Sigmoid colon (tissue), 7 donors: ENCODE measurements around the gene ETV2. TPM values are rescaled to one million over a fixed set of nuclear protein-coding genes. Genes with fewer than 3 reads are reported as not detected.

ENCODE experiments used
- DNase-seq: peaks from one replicate; pipeline ENCODE4 v3.0.0-alpha.2; 2019
- H3K27ac ChIP-seq, 4 donors: fragments of 200-600 bp; sonication (generic); one replicate each; pipeline ENCODE4 v1.5.1; 2016 to 2019; ENCODE audit warnings: mild to moderate bottlenecking in 1 of 4
- H3K27me3 ChIP-seq, 3 donors: fragments of 200-600 bp; sonication (generic); one replicate each; pipeline ENCODE4 v1.5.1; 2019; ENCODE audit warnings: mild to moderate bottlenecking in 1 of 3
- H3K36me3 ChIP-seq, 4 donors: fragments of 200-600 bp; sonication (generic); one replicate each; pipeline ENCODE4 v1.5.1; 2016 to 2019
- H3K4me1 ChIP-seq, 4 donors: fragments of 200-600 bp; sonication (generic); one replicate each; pipeline ENCODE4 v1.5.1; 2017 to 2019
- H3K4me3 ChIP-seq, 4 donors: fragments of 200-600 bp; sonication (generic); one replicate each; pipeline ENCODE4 v1.5.1; 2017 to 2019; ENCODE audit warnings: mild to moderate bottlenecking in 2 of 4, moderate library complexity in 1 of 4
- H3K9me3 ChIP-seq, 4 donors: fragments of 200-600 bp in 3 of 4; sonication (generic) in 3 of 4; one replicate each; pipeline versions ENCODE4 v1.5.1 to v1.6.1; 2013 to 2019
- EP300 ChIP-seq, 4 donors: sonication (generic); formaldehyde crosslinking; IDR thresholded peaks; one replicate each; pipeline ENCODE4 v1.6.1; 2017; ENCODE audit warnings: antibody characterized with exemption in 4 of 4
- POLR2A ChIP-seq, 2 donors: fragments of 450-650 bp; IDR thresholded peaks; one replicate each; pipeline ENCODE4 v1.6.1; 2016; ENCODE audit warnings: antibody characterized with exemption in 2 of 2, mild to moderate bottlenecking in 2 of 2, moderate library complexity in 2 of 2
- POLR2AphosphoS5 ChIP-seq, 4 donors: sonication (generic); formaldehyde crosslinking; IDR thresholded peaks; one replicate each; pipeline ENCODE4 v1.6.1; 2017; ENCODE audit warnings: antibody characterized with exemption in 4 of 4
- WGBS, 2 donors: extraction: QIAGEN DNeasy Blood & Tissue Kit; methylation state at CpG; one replicate each; pipeline ENCODE4 v1.1.7; 2013; 5-methylcytosine and 5-hydroxymethylcytosine counted together
- intact Hi-C: fragments of 100-400 bp; cut with DNase I; formaldehyde crosslinking; loops from one replicate; pipeline ENCODE4 v1.15.1; 2023
- polyA plus RNA-seq, 3 donors: library from polyadenylated mRNA; stranded (reverse); fragments of 200-250 nt; gene quantifications; one replicate each; pipeline ENCODE4 v1.2.3, GENCODE V29; 2013
- total RNA-seq, 4 donors: library from RNA; depleted of rRNA; stranded (reverse); fragments of >200 nt; gene quantifications; one replicate each; pipeline ENCODE4 v1.1.0, GENCODE V29; 2016
- TF ChIP-seq, protein P1 (sequence below), 4 experiments: fragments of 450-650 bp in 3 of 4; fragments of 200-600 bp in 1 of 4; IDR thresholded peaks; one replicate each; pipeline ENCODE4 v1.5.1; 2016 to 2019; ENCODE audit warnings: antibody characterized with exemption in 4 of 4, mild to moderate bottlenecking in 3 of 4, moderate library complexity in 2 of 4
- donor health status: healthy with polysubstance abuse.
- donor health status: Bipolar disorder and iron deficiency.
- donor health status: healthy.

Gene ETV2
- total and polyA plus RNA-seq, 7 donors = 0.55 to 5.4 (median 2.2) TPM; not detected in 1

- H3K4me1 ChIP-seq = peaks cover 0 to 8% (median 3%) of the 10 kb centered on the region in 4 donors
- no peak overlapping the region for H3K4me3 ChIP-seq
- no peak overlapping the region for H3K27ac ChIP-seq
- no peak for TF ChIP-seq POLR2AphosphoS5 (IDR thresholded peaks at IDR 0.05)
- TF ChIP-seq, protein P1, sequence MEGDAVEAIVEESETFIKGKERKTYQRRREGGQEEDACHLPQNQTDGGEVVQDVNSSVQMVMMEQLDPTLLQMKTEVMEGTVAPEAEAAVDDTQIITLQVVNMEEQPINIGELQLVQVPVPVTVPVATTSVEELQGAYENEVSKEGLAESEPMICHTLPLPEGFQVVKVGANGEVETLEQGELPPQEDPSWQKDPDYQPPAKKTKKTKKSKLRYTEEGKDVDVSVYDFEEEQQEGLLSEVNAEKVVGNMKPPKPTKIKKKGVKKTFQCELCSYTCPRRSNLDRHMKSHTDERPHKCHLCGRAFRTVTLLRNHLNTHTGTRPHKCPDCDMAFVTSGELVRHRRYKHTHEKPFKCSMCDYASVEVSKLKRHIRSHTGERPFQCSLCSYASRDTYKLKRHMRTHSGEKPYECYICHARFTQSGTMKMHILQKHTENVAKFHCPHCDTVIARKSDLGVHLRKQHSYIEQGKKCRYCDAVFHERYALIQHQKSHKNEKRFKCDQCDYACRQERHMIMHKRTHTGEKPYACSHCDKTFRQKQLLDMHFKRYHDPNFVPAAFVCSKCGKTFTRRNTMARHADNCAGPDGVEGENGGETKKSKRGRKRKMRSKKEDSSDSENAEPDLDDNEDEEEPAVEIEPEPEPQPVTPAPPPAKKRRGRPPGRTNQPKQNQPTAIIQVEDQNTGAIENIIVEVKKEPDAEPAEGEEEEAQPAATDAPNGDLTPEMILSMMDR (IDR thresholded peaks at IDR 0.05) = no peak
- no peak for TF ChIP-seq EP300 (IDR thresholded peaks at IDR 0.05)
- no peak for TF ChIP-seq POLR2A (IDR thresholded peaks at IDR 0.05)
- intact Hi-C loops = no loop called here
- H3K9me3 ChIP-seq = no peaks in the 10 kb centered on the region
- 70 to 86% methylated on average over 1 of the region's 1 CpG for WGBS, 2 donors
- H3K27me3 ChIP-seq = peaks cover 5 to 33% (median 10%) of the 10 kb centered on the region in 3 donors
- DNase-seq = no peak
- peaks cover 0 to 5% (median 0%) of the 10 kb centered on the region in 4 donors for H3K36me3 ChIP-seq
These were observed 29.1 kb downstream of the ETV2 start for GRCh38 chr19:35670686-35671085.

GRCh38 chr19:35671818-35672217 lies 30.3 kb downstream of the ETV2 start:
- intact Hi-C loops = no loop called here
- H3K27ac ChIP-seq = no peak overlapping the region
- H3K27me3 ChIP-seq = peaks cover 5 to 38% (median 10%) of the 10 kb centered on the region in 3 donors
- no peaks in the 10 kb centered on the region for H3K9me3 ChIP-seq
- H3K36me3 ChIP-seq = no peaks in the 10 kb centered on the region
- no peak overlapping the region for H3K4me3 ChIP-seq
- 13 to 40% methylated on average over 3 of the region's 3 CpGs for WGBS, 2 donors
- DNase-seq = no peak
- peaks cover 0 to 8% (median 3%) of the 10 kb centered on the region in 4 donors for H3K4me1 ChIP-seq
- TF ChIP-seq POLR2A (IDR thresholded peaks at IDR 0.05) (no peak), EP300 (IDR thresholded peaks at IDR 0.05) (no peak), POLR2AphosphoS5 (IDR thresholded peaks at IDR 0.05) (no peak)
- TF ChIP-seq, protein P1 (IDR thresholded peaks at IDR 0.05) = no peak

- DNase-seq = peak; percentile 64
- no peak for TF ChIP-seq EP300 (IDR thresholded peaks at IDR 0.05)
- TF ChIP-seq, protein P1 (IDR thresholded peaks at IDR 0.05) = no peak
- no peak for TF ChIP-seq POLR2A (IDR thresholded peaks at IDR 0.05)
- no peak for TF ChIP-seq POLR2AphosphoS5 (IDR thresholded peaks at IDR 0.05)
- H3K36me3 ChIP-seq = no peaks in the 10 kb centered on the region
- no peaks in the 10 kb centered on the region for H3K9me3 ChIP-seq
- intact Hi-C loops = no loop called here
- H3K4me1 ChIP-seq = peaks cover 0 to 8% (median 3%) of the 10 kb centered on the region in 4 donors
- 6 to 7% methylated on average over 39 of the region's 39 CpGs for whole genome bisulfite sequencing, 2 donors
- H3K4me3 ChIP-seq = peak overlapping the region in 3 of 4 donors; percentile 28 to 35 (median 29)
- no peak overlapping the region for H3K27ac ChIP-seq
- peaks cover 5 to 43% (median 10%) of the 10 kb centered on the region in 3 donors for H3K27me3 ChIP-seq
These were observed 31.7 kb downstream of the ETV2 start for GRCh38 chr19:35673121-35673804.

DNA sequence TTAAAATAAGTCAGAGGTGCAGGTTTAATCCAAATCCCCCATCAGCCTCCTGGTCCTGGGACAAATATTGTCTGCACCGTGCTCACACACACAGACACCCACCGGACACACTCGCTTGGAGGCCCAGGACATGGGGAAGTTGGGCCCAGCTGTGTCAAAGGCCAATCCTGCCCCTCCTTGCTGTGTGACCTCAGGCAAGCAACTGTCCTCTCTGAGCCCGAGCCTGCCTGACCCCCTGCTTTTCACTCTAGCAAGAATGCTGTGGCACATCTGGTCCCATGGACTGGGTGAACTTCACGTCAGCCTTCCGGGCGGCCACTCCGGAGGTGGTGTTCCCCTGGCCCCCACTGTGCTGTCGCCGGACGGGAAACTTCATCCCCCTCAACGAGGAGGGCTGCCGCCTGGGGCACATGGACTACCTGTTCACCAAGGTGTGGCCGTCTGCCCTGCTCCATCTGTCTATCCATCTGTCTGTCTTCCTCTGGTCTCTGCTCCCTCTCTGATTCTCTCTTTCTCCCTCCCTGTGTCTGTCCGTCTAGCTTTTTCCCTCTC lies 34.1 kb downstream of the ETV2 start:
- Histone ChIP-seq H3K9me3 (no peaks in the 10 kb centered on the region), H3K4me1 (peaks cover 0 to 8% (median 3%) of the 10 kb centered on the region in 4 donors), H3K27me3 (peaks cover 5 to 43% (median 10%) of the 10 kb centered on the region in 3 donors), H3K27ac (no peak overlapping the region), H3K36me3 (no peaks in the 10 kb centered on the region), H3K4me3 (no peak overlapping the region)
- DNase-seq = no peak
- WGBS, 2 donors = 77 to 80% methylated on average over 15 of the region's 15 CpGs
- TF ChIP-seq, protein P1 (IDR thresholded peaks at IDR 0.05) = no peak
- TF ChIP-seq POLR2AphosphoS5 (IDR thresholded peaks at IDR 0.05) (no peak), EP300 (IDR thresholded peaks at IDR 0.05) (no peak), POLR2A (IDR thresholded peaks at IDR 0.05) (no peak)
- intact Hi-C loops = no loop called here
